Kidney epithelial cell (primary cell): ENCODE measurements around the gene WDR86. TPM values are rescaled to one million over a fixed set of nuclear protein-coding genes. Genes with fewer than 3 reads are reported as not detected.

ENCODE experiments used
- DNase-seq: peaks from one replicate; pipeline ENCODE4 v3.0.0-alpha.2; 2010; ENCODE audit warnings: low read depth
- H3K27me3 ChIP-seq: 2 replicates; pipeline ENCODE4 v1.6.0; 2011; ENCODE audit warnings: low read length; ENCODE audit not compliant: control insufficient read depth, insufficient read depth
- H3K36me3 ChIP-seq: 2 replicates; pipeline ENCODE4 v1.5.1; 2011; ENCODE audit warnings: low read length; ENCODE audit not compliant: control insufficient read depth, insufficient read depth
- H3K4me3 ChIP-seq: 2 replicates; pipeline ENCODE4 v1.5.1; 2011; ENCODE audit warnings: low read depth, mild to moderate bottlenecking, control low read depth, low read length
- CTCF ChIP-seq: IDR thresholded peaks from 2 replicates; pipeline ENCODE4 v1.5.1; 2011; ENCODE audit warnings: mild to moderate bottlenecking, moderate library complexity, low read length, control low read depth, inconsistent platforms; ENCODE audit not compliant: insufficient read depth, poor library complexity, severe bottlenecking
- total RNA-seq: library from RNA; depleted of rRNA; stranded (reverse); fragments of >200 nt; gene quantifications from 2 replicates; pipeline ENCODE4 v1.2.3, GENCODE V29; 2015

WDR86 gene
- total RNA-seq, 1 donor from 2014 or later, result 19.6 TPM

- TF ChIP-seq CTCF, result no peak
- no peaks in the 10 kb centered on the region for H3K36me3 ChIP-seq
- DNase-seq, result no peak
- H3K4me3 ChIP-seq, result no peak overlapping the region
- H3K27me3 ChIP-seq, result peaks cover 9% of the 10 kb centered on the region
Observed at GRCh38 chr7:151449990-151450389, 40.2 kb upstream of the WDR86 start.

GRCh38 chr7:151448261-151449252, 38.7 kb upstream of the WDR86 start:
- TF ChIP-seq CTCF, result peak; percentile 84
- Histone ChIP-seq H3K36me3 (no peaks in the 10 kb centered on the region), H3K27me3 (peaks cover 9% of the 10 kb centered on the region), H3K4me3 (peak overlapping the region; percentile 39)
- DNase-seq, result no peak

DNA sequence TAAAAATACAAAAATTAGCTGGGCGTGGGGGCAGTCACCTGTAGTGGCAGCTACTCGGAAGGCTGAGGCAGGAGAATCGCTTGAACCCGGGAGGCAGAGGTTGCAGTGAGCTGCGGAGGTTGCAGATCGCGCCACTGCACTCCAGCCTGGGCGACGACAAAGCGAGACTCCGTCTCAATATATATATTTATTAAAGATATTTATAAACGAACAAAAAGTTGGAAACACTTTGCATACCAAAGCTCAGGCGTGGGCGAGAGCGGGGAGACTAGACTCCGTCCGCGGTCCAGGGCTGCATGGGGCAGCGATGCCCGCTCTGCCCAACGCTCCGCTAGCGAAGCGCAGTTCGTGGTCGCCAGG, 38.0 kb upstream of the WDR86 start:
- no peak for DNase-seq
- no peak for TF ChIP-seq CTCF
- Histone ChIP-seq H3K27me3 (peaks cover 9% of the 10 kb centered on the region), H3K4me3 (peak overlapping the region; percentile 39), H3K36me3 (no peaks in the 10 kb centered on the region)

- Histone ChIP-seq H3K36me3 (no peaks in the 10 kb centered on the region), H3K27me3 (peaks cover 8% of the 10 kb centered on the region), H3K4me3 (no peak overlapping the region)
- no peak for DNase-seq
- no peak for TF ChIP-seq CTCF
Observed at GRCh38 chr7:151447312-151447711, 37.5 kb upstream of the WDR86 start.

DNA sequence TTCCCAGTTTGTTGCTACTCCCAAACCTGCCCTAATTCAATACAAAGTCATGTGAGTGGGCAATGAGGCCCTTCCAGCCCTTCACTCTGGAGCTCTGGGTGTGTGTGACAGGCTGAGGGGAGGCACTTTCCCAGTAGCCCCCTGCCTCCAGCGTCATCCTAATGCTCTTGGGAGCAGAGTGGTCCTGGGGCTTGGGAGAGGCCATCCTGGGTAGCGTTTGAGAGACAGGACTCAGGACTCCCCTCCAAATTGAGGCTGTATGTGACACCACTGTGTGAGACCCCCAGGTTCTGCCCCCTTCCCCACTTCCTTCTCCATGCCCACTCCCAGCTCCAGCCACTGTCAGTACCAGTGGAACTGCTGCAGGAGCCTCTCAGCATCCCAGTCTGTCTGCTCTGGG, 36.6 kb upstream of the WDR86 start:
- no peak overlapping the region for H3K4me3 ChIP-seq
- DNase-seq, result no peak
- peaks cover 2% of the 10 kb centered on the region for H3K27me3 ChIP-seq
- H3K36me3 ChIP-seq, result no peaks in the 10 kb centered on the region
- TF ChIP-seq CTCF, result no peak

GRCh38 chr7:151444632-151445031, 34.8 kb upstream of the WDR86 start:
- no peaks in the 10 kb centered on the region for H3K36me3 ChIP-seq
- no peak for DNase-seq
- no peak for TF ChIP-seq CTCF
- no peak overlapping the region for H3K4me3 ChIP-seq
- H3K27me3 ChIP-seq, result peaks cover 11% of the 10 kb centered on the region
